ENCODE data around the gene COL15A1.

- no peak for TF ChIP-seq TGIF2 (CRISPR knock-in tag; IDR thresholded peaks at IDR 0.05)
- no peak for TF ChIP-seq CTCF (CRISPR knock-in tag; IDR thresholded peaks at IDR 0.05)
- no peak for TF ChIP-seq FOXM1 (CRISPR knock-in tag; IDR thresholded peaks at IDR 0.05)
- TF ChIP-seq TFAP4 (IDR thresholded peaks at IDR 0.05; ENCODE audit: borderline replicate concordance, low read depth) = no peak
- TF ChIP-seq POLR2AphosphoS5 (IDR thresholded peaks at IDR 0.05; ENCODE audit: low read depth, low read length) = no peak
- TF ChIP-seq ZNF431 (CRISPR knock-in tag; IDR thresholded peaks at IDR 0.05; ENCODE audit: borderline replicate concordance, low read depth) = no peak
- no peak for TF ChIP-seq BRD4 (CRISPR knock-in tag; IDR thresholded peaks at IDR 0.05)
Observed at GRCh38 chr9:98913044-98913443, 30.7 kb upstream of the COL15A1 start.
